Parathyroid adenoma (tissue), 2 donors: ENCODE data around the gene HKDC1.
"Not testable (repeated sequence)": the region's sequence is repeated elsewhere in the genome, so short reads cannot be mapped to it uniquely, and the experiment has no call there.

Source experiments
- H2AFZ ChIP-seq: fragments of 300-600 bp; sonication (generic); one replicate; pipeline ENCODE4 v1.7.0; 2017; ENCODE audit warnings: antibody characterized with exemption, mild to moderate bottlenecking
- H3K27ac ChIP-seq: fragments of 300-600 bp; sonication (generic); one replicate; pipeline ENCODE4 v1.7.0; 2017
- H3K27me3 ChIP-seq: fragments of 300-600 bp; sonication (generic); one replicate; pipeline ENCODE4 v1.7.0; 2017; ENCODE audit warnings: low read length; ENCODE audit not compliant: control insufficient read depth, insufficient read depth
- H3K36me3 ChIP-seq: fragments of 300-600 bp; sonication (generic); one replicate; pipeline ENCODE4 v1.7.0; 2017; ENCODE audit warnings: low read length; ENCODE audit not compliant: control insufficient read depth, insufficient read depth
- H3K4me1 ChIP-seq: fragments of 300-600 bp; sonication (generic); one replicate; pipeline ENCODE4 v1.7.0; 2017; ENCODE audit warnings: control low read depth
- H3K4me2 ChIP-seq: fragments of 300-600 bp; sonication (generic); one replicate; pipeline ENCODE4 v1.7.0; 2017; ENCODE audit warnings: low read length
- H3K4me3 ChIP-seq: fragments of 300-600 bp; sonication (generic); one replicate; pipeline ENCODE4 v1.7.0; 2017; ENCODE audit warnings: low read depth, low read length
- H3K79me2 ChIP-seq: fragments of 300-600 bp; sonication (generic); one replicate; pipeline ENCODE4 v1.7.0; 2017; ENCODE audit warnings: control low read depth
- H3K9ac ChIP-seq: fragments of 300-600 bp; sonication (generic); one replicate; pipeline ENCODE4 v1.7.0; 2017; ENCODE audit warnings: mild to moderate bottlenecking
- H3K9me3 ChIP-seq: fragments of 300-600 bp; sonication (generic); one replicate; pipeline ENCODE4 v1.7.0; 2017; ENCODE audit warnings: low read length; ENCODE audit not compliant: control insufficient read depth
- CTCF ChIP-seq: fragments of 300-600 bp; sonication (generic); IDR thresholded peaks from one replicate; pipeline ENCODE4 v1.7.0; 2017; ENCODE audit warnings: antibody characterized with exemption, mild to moderate bottlenecking
- donor health status: primary hyperparathyroidism.

The HKDC1 gene

GRCh38 chr10:69292459-69292858 lies 72.3 kb downstream of the HKDC1 start:
- H3K4me1 ChIP-seq, result no peaks in the 10 kb centered on the region
- no peaks in the 10 kb centered on the region for H3K27me3 ChIP-seq
- H3K79me2 ChIP-seq, result no peaks in the 10 kb centered on the region
- no peak overlapping the region for H3K4me3 ChIP-seq
- H2AFZ ChIP-seq, result no peak overlapping the region
- no peaks in the 10 kb centered on the region for H3K36me3 ChIP-seq
- H3K9ac ChIP-seq, result no peak overlapping the region
- TF ChIP-seq CTCF, result no peak
- no peaks in the 10 kb centered on the region for H3K9me3 ChIP-seq
- no peak overlapping the region for H3K27ac ChIP-seq
- no peak overlapping the region for H3K4me2 ChIP-seq

GRCh38 chr10:69295027-69295636 lies 75.0 kb downstream of the HKDC1 start:
- Histone ChIP-seq H2AFZ (no peak overlapping the region), H3K4me2 (no peak overlapping the region), H3K4me1 (no peaks in the 10 kb centered on the region), H3K79me2 (no peaks in the 10 kb centered on the region), H3K9me3 (no peaks in the 10 kb centered on the region), H3K27me3 (no peaks in the 10 kb centered on the region), H3K4me3 (no peak overlapping the region), H3K36me3 (no peaks in the 10 kb centered on the region), H3K27ac (no peak overlapping the region), H3K9ac (no peak overlapping the region)
- no peak for TF ChIP-seq CTCF

GRCh38 chr10:69303632-69304051 lies 83.5 kb downstream of the HKDC1 start:
- H3K36me3 ChIP-seq, result no peaks in the 10 kb centered on the region
- no peaks in the 10 kb centered on the region for H3K27me3 ChIP-seq
- no peak overlapping the region for H3K9ac ChIP-seq
- no peaks in the 10 kb centered on the region for H3K9me3 ChIP-seq
- H2AFZ ChIP-seq, result no peak overlapping the region
- H3K27ac ChIP-seq, result no peak overlapping the region
- H3K4me2 ChIP-seq, result no peak overlapping the region
- no peaks in the 10 kb centered on the region for H3K79me2 ChIP-seq
- no peak overlapping the region for H3K4me3 ChIP-seq
- TF ChIP-seq CTCF, result no peak
- H3K4me1 ChIP-seq, result no peaks in the 10 kb centered on the region

- Histone ChIP-seq H3K79me2 (no peaks in the 10 kb centered on the region), H2AFZ (no peak overlapping the region), H3K9ac (no peak overlapping the region), H3K27ac (no peak overlapping the region), H3K27me3 (no peaks in the 10 kb centered on the region), H3K4me3 (no peak overlapping the region), H3K4me2 (no peak overlapping the region), H3K4me1 (no peaks in the 10 kb centered on the region), H3K9me3 (no peaks in the 10 kb centered on the region), H3K36me3 (no peaks in the 10 kb centered on the region)
- no peak for TF ChIP-seq CTCF
Observed at GRCh38 chr10:69306421-69306820, 86.3 kb downstream of the HKDC1 start.

GRCh38 chr10:69307434-69307833 lies 87.3 kb downstream of the HKDC1 start:
- Histone ChIP-seq H3K4me3 (no peak overlapping the region), H2AFZ (no peak overlapping the region), H3K9me3 (no peaks in the 10 kb centered on the region), H3K4me1 (no peaks in the 10 kb centered on the region), H3K79me2 (no peaks in the 10 kb centered on the region), H3K27me3 (no peaks in the 10 kb centered on the region), H3K36me3 (no peaks in the 10 kb centered on the region), H3K4me2 (no peak overlapping the region), H3K27ac (no peak overlapping the region), H3K9ac (no peak overlapping the region)
- no peak for TF ChIP-seq CTCF

- H3K4me3 ChIP-seq, H3K36me3 ChIP-seq, H3K27me3 ChIP-seq, H3K79me2 ChIP-seq, H2AFZ ChIP-seq, H3K4me2 ChIP-seq, H3K9me3 ChIP-seq, H3K27ac ChIP-seq, H3K9ac ChIP-seq, H3K4me1 ChIP-seq: not testable (repeated sequence)
Observed at GRCh38 chr10:69308304-69308703, 88.2 kb downstream of the HKDC1 start.
